GM20000 (cell line): ENCODE measurements around the gene ABCA10.

Source experiments
- DNase-seq: peaks from one replicate; pipeline ENCODE4 v3.0.0; 2012; ENCODE audit warnings: low spot score
- CTCF ChIP-seq: IDR thresholded peaks from 2 replicates; pipeline ENCODE4 v1.5.1; 2012; ENCODE audit warnings: mild to moderate bottlenecking, control low read depth; ENCODE audit errors: extremely low read depth, missing control alignments

ABCA10 gene

GRCh38 chr17:69143683-69144231 is 84.9 kb downstream of the ABCA10 start:
- no peak for TF ChIP-seq CTCF
- no peak for DNase-seq

GRCh38 chr17:69143151-69143550 is 85.5 kb downstream of the ABCA10 start:
- TF ChIP-seq CTCF, result no peak
- no peak for DNase-seq

GRCh38 chr17:69142175-69142802 is 86.3 kb downstream of the ABCA10 start:
- TF ChIP-seq CTCF, result no peak
- DNase-seq, result no peak

GRCh38 chr17:69141431-69142174 is 87.0 kb downstream of the ABCA10 start, which contains the start of gene ABCA6:
Gene ABCA6 (minus strand): TSS chr17:69141895. CDS start chr17:69140703, 1,192 bp downstream.
- TF ChIP-seq CTCF, result no peak
- DNase-seq, result no peak

GRCh38 chr17:69134112-69134511 is 94.5 kb downstream of the ABCA10 start:
- DNase-seq, result no peak
- TF ChIP-seq CTCF, result no peak

GRCh38 chr17:69130627-69131296 is 97.9 kb downstream of the ABCA10 start:
- no peak for DNase-seq
- no peak for TF ChIP-seq CTCF

GRCh38 chr17:69123626-69124025 is 105.0 kb downstream of the ABCA10 start:
- no peak for TF ChIP-seq CTCF
- no peak for DNase-seq
